HepG2 (cell line): ENCODE results near the gene HTR1E. TPM values are rescaled to one million over a fixed set of nuclear protein-coding genes. Genes with fewer than 3 reads are reported as not detected.

Experiments used
- ATAC-seq: fragments of 200-7000 bp; cut with Tn5 transposase; 3 replicates; pipeline ENCODE4 v1.9.1; 2020; ENCODE audit warnings: mild to moderate bottlenecking, moderate library complexity
- BruUV-seq: library from RNA; stranded (reverse); fragments of 400-500 nt; replicated peaks from 2 replicates; lab custom pipeline; 2021; lab: Mats Ljungman, UMichigan
- CTCF ChIA-PET: fragments of 300-600 bp; formaldehyde crosslinking; extraction: SDS; loops from one replicate; lab custom pipeline; 2021; ENCODE audit warnings: low total read pairs, inconsistent platforms, low intra/inter-chr PET ratio; lab: Yijun Ruan, JAX
- POLR2A ChIA-PET: fragments of 350-600 bp; sonication (Branson Sonifier 250); formaldehyde crosslinking; loops from one replicate; lab custom pipeline; 2020; ENCODE audit warnings: antibody characterized with exemption, inconsistent platforms; lab: Yijun Ruan, JAX
- DNase-seq: peaks from one replicate; pipeline ENCODE4 v3.0.0-alpha.2; 2015; ENCODE audit warnings: low spot score
- FAIRE-seq: peaks from 3 replicates; lab custom pipeline; 2011; peaks lifted over from hg19 to GRCh38; lab: Jason Lieb, UNC
- H2AFZ ChIP-seq: one replicate; pipeline ENCODE4 v1.6.1; 2011; ENCODE audit warnings: low read length, inconsistent platforms
- H3K27ac ChIP-seq: fragments of 300-600 bp; 3 replicates; pipeline ENCODE4 v1.8.0; 2011; ENCODE audit warnings: mixed run types, mild to moderate bottlenecking, mixed read lengths, low read length, inconsistent platforms; ENCODE audit not compliant: insufficient read depth; ENCODE audit errors: extremely low read length
- H3K27me3 ChIP-seq, 2 experiments: fragments of 200-600 bp in 1 of 2; 2 replicates in 1 of 2; 3 replicates in 1 of 2; pipeline versions ENCODE4 v1.6.0 to v1.8.0; 2011; ENCODE audit warnings: low read length in 2 of 2, mild to moderate bottlenecking in 2 of 2, moderate library complexity in 2 of 2, inconsistent platforms in 1 of 2; ENCODE audit not compliant: insufficient read depth in 2 of 2, control insufficient read depth in 1 of 2
- H3K36me3 ChIP-seq, 2 experiments: fragments of 200-600 bp in 1 of 2; replicated peaks in 1 of 2; 2 replicates in 1 of 2; 3 replicates in 1 of 2; pipeline versions ENCODE4 v1.5.1 to v1.8.0; 2011; ENCODE audit warnings: low read length in 2 of 2, inconsistent platforms in 1 of 2; ENCODE audit not compliant: insufficient read depth in 2 of 2, control insufficient read depth in 1 of 2
- H3K4me1 ChIP-seq: 2 replicates; pipeline ENCODE4 v1.5.1; 2012; ENCODE audit warnings: low read length, inconsistent platforms; ENCODE audit not compliant: insufficient read depth
- H3K4me2 ChIP-seq: 2 replicates; pipeline ENCODE4 v1.6.0; 2011; ENCODE audit warnings: low read depth, low read length, inconsistent platforms
- H3K4me3 ChIP-seq, 3 experiments: fragments of 200-600 bp in 1 of 3; sonication (generic), shearing (Covaris generic) in 1 of 3; replicated peaks in 1 of 3; 2 replicates each; pipeline ENCODE4 v1.5.1; 2011 to 2016; ENCODE audit warnings: low read length in 3 of 3, inconsistent platforms in 2 of 3, low read depth in 2 of 3, mild to moderate bottlenecking in 2 of 3, control low read depth in 1 of 3, mixed read lengths in 1 of 3; ENCODE audit not compliant: insufficient read depth in 1 of 3
- H3K79me2 ChIP-seq: one replicate; pipeline ENCODE4 v1.6.1; 2011; ENCODE audit warnings: low read length, inconsistent platforms; ENCODE audit not compliant: insufficient read depth
- H3K9ac ChIP-seq: 2 replicates; pipeline ENCODE4 v1.6.0; 2011; ENCODE audit warnings: mild to moderate bottlenecking, low read depth, low read length, inconsistent platforms; ENCODE audit not compliant: insufficient read depth
- H3K9me3 ChIP-seq: 2 replicates; pipeline ENCODE4 v1.5.1; 2012; ENCODE audit warnings: mild to moderate bottlenecking, low read length
- H4K20me1 ChIP-seq: 2 replicates; pipeline ENCODE4 v1.6.0; 2011; ENCODE audit warnings: inconsistent platforms, mild to moderate bottlenecking, low read length, moderate library complexity; ENCODE audit not compliant: insufficient read depth
- EP300 ChIP-seq, 3 experiments: sonication (generic) in 1 of 3; formaldehyde crosslinking in 1 of 3; IDR thresholded peaks; 2 replicates each; pipeline versions ENCODE4 v1.5.1 to v1.6.1; 2011 to 2020; ENCODE audit warnings: low read depth in 2 of 3, low read length in 2 of 3, borderline replicate concordance in 1 of 3, improper control_type of control experiment in 1 of 3, mild to moderate bottlenecking in 1 of 3, missing genetic modification reagents in 1 of 3, moderate library complexity in 1 of 3
- GRHL1 ChIP-seq: sonication (generic); formaldehyde crosslinking; conservative IDR thresholded peaks from 2 replicates; pipeline ENCODE4 v1.8.0; 2022; ENCODE audit warnings: missing genetic modification reagents
- KDM4B ChIP-seq: sonication (generic); formaldehyde crosslinking; IDR thresholded peaks from 2 replicates; pipeline ENCODE4 v1.4.0; 2020; ENCODE audit warnings: missing genetic modification reagents
- KMT2A ChIP-seq: sonication (generic); formaldehyde crosslinking; IDR thresholded peaks from 2 replicates; pipeline ENCODE4 v1.4.0; 2020; ENCODE audit warnings: missing genetic modification reagents
- MAFF ChIP-seq: IDR thresholded peaks from 2 replicates; pipeline ENCODE4 v1.6.1; 2011; ENCODE audit warnings: low read depth, low read length, improper control_type of control experiment
- NFKBIZ ChIP-seq: IDR thresholded peaks from 2 replicates; pipeline ENCODE4 v1.6.1; 2018; ENCODE audit warnings: missing genetic modification reagents, missing compliant biosample characterization
- PAWR ChIP-seq: sonication (generic); formaldehyde crosslinking; IDR thresholded peaks from 2 replicates; pipeline ENCODE4 v1.4.0; 2020; ENCODE audit warnings: missing genetic modification reagents, mild to moderate bottlenecking, borderline replicate concordance
- PITX1 ChIP-seq: sonication (generic); formaldehyde crosslinking; IDR thresholded peaks from 2 replicates; pipeline ENCODE4 v1.5.1; 2020; ENCODE audit warnings: mild to moderate bottlenecking, missing genetic modification reagents
- SNAI1 ChIP-seq: sonication (generic); formaldehyde crosslinking; IDR thresholded peaks from 2 replicates; pipeline ENCODE4 v1.5.0; 2020; ENCODE audit warnings: mild to moderate bottlenecking, missing genetic modification reagents, borderline replicate concordance
- STAG1 ChIP-seq: sonication (generic); formaldehyde crosslinking; IDR thresholded peaks from 2 replicates; pipeline ENCODE4 v1.4.0; 2020; ENCODE audit warnings: missing genetic modification reagents
- TRAFD1 ChIP-seq: sonication (generic); formaldehyde crosslinking; IDR thresholded peaks from 2 replicates; pipeline ENCODE4 v1.5.1; 2020; ENCODE audit warnings: missing genetic modification reagents, mild to moderate bottlenecking, borderline replicate concordance
- XBP1 ChIP-seq: sonication (generic); formaldehyde crosslinking; IDR thresholded peaks from 2 replicates; pipeline ENCODE4 v1.5.0; 2020; ENCODE audit warnings: missing genetic modification reagents
- ZBTB39 ChIP-seq: sonication (generic); formaldehyde crosslinking; IDR thresholded peaks from 2 replicates; pipeline ENCODE4 v1.5.0; 2020; ENCODE audit warnings: missing genetic modification reagents
- ZMAT3 ChIP-seq: sonication (generic); formaldehyde crosslinking; conservative IDR thresholded peaks from 2 replicates; pipeline ENCODE4 v1.7.0; 2021; ENCODE audit warnings: missing genetic modification reagents
- ZNF776 ChIP-seq: sonication (generic); formaldehyde crosslinking; IDR thresholded peaks from 2 replicates; pipeline ENCODE4 v1.4.0; 2020; ENCODE audit warnings: mild to moderate bottlenecking, missing genetic modification reagents
- WGBS: methylation state at CpG from one replicate; pipeline ENCODE4 v1.1.6; 2017; ENCODE audit warnings: low lambda C conversion rate; 5-methylcytosine and 5-hydroxymethylcytosine counted together
- in situ Hi-C: cut with HindIII; loops from 2 replicates; pipeline ENCODE4 v1.10.0; 2017; ENCODE audit warnings: low pct_unique_long_range_greater_than_20kb; ENCODE audit not compliant: extremely low pct_ligation_motif_present
- intact Hi-C: fragments of 100-400 bp; cut with micrococcal nuclease; formaldehyde crosslinking; loops from one replicate; pipeline ENCODE4 v1.10.0; 2022; ENCODE audit not compliant: unreplicated experiment
- polyA plus RNA-seq, 8 experiments: library from polyadenylated mRNA; depleted of rRNA in 3 of 8; stranded (reverse) in 7 of 8; unstranded in 1 of 8; fragments of >200 nt; fragmentation: Illumina TruSeq in 4 of 8; extraction: Trizol in 4 of 8; gene quantifications; 2 replicates each; pipeline versions ENCODE4 v1.2.1 to v1.2.3, GENCODE V29; 2011 to 2016; ENCODE audit warnings: low read depth in 4 of 8, missing spikeins in 1 of 8, mixed read lengths in 1 of 8; ENCODE audit not compliant: insufficient read depth in 1 of 8
- total RNA-seq, 5 experiments: library from RNA; depleted of rRNA; stranded (reverse); fragments of >200 nt; fragmentation: Illumina TruSeq; extraction: Trizol; gene quantifications; 2 replicates each; pipeline ENCODE4 v1.2.3, GENCODE V29; 2016; ENCODE audit warnings: low read depth in 1 of 5
- TF ChIP-seq, protein P1 (sequence below): sonication (generic); formaldehyde crosslinking; IDR thresholded peaks from 2 replicates; pipeline ENCODE4 v1.5.1; 2020; ENCODE audit warnings: missing genetic modification reagents, mild to moderate bottlenecking, borderline replicate concordance

The HTR1E gene
- total and polyA plus RNA-seq, 2 of the 13 experiments (the other 11 are each of a cell fraction or from before 2014, with no cell fraction given) = not detected

DNA sequence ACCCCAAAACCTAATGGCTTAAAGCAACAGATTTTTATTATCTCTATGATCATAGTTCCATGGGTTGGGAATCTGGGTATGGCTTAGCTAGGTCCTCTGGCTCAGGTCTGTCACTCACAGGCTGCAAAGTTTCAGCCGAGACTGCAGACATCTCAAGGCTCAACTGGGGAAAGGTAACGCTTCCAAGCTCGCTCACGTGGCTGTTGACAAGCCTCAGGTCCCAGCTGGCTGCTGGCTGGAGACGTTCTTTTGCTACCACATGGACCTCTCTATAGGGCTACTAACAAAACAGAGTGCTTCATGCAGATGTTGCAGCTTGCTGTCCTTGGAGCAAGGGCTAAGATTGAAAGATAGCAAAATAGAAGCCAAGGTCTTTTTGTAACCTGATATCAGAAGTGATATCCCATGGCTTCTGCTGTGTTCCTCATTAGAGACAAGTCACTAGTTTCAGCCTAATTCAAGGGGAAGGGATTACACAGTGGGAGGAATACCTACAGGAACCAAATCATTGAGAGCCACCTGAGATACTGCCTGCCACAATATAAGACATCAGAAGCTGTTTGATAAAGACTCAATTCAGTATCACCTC lies 6.6 kb downstream of the HTR1E start:
- CTCF ChIA-PET = no interaction called here
- no peaks in the 10 kb centered on the region for H3K79me2 ChIP-seq
- H3K4me3 ChIP-seq = no peak overlapping the region
- no peak overlapping the region for H2AFZ ChIP-seq
- H3K27me3 ChIP-seq = no peaks in the 10 kb centered on the region
- no peaks in the 10 kb centered on the region for H3K9me3 ChIP-seq
- POLR2A ChIA-PET = no interaction called here
- no peaks in the 10 kb centered on the region for H3K4me1 ChIP-seq
- ATAC-seq = no peak
- WGBS = 0% methylated on average over 2 of the region's 5 CpGs
- H4K20me1 ChIP-seq = no peaks in the 10 kb centered on the region
- TF ChIP-seq XBP1 (CRISPR knock-in tag) (no peak), GRHL1 (CRISPR knock-in tag) (no peak), ZMAT3 (CRISPR knock-in tag) (no peak), MAFF (no peak), STAG1 (CRISPR knock-in tag) (no peak), PAWR (CRISPR knock-in tag) (no peak), KDM4B (CRISPR knock-in tag) (no peak), ZBTB39 (no peak), TRAFD1 (CRISPR knock-in tag) (no peak), EP300 (IDR thresholded peaks at IDR 0.05; ENCODE audit: low read depth in 2 of 2, low read length in 2 of 2) (no peak), EP300 (CRISPR knock-in tag; IDR thresholded peaks at IDR 0.05; ENCODE audit: borderline replicate concordance) (no peak), ZNF776 (CRISPR knock-in tag) (no peak), PITX1 (no peak), KMT2A (CRISPR knock-in tag) (no peak), NFKBIZ (CRISPR knock-in tag) (no peak), SNAI1 (CRISPR knock-in tag) (no peak)
- TF ChIP-seq, protein P1, sequence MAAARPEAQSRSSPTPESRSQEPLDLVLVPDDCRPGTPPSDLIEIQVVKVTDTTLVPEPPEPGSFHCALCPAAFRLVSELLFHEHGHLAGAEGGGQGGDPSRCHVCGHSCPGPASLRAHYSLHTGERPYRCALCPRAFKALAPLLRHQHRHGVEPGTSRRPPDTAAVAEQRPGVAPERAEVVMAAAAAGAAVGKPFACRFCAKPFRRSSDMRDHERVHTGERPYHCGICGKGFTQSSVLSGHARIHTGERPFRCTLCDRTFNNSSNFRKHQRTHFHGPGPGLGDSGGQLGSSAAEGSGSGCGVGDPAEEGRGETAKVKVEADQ (CRISPR knock-in tag) = no peak
- TF ChIP-seq, all 625 proteins: peak for 0
- BruUV-seq = no TSS peak
- in situ Hi-C loops = no loop called here
- Histone ChIP-seq H3K4me2 (no peak overlapping the region), H3K9ac (no peak overlapping the region), H3K36me3 (no peaks in the 10 kb centered on the region), H3K27ac (no peak overlapping the region)
- intact Hi-C loops = no loop called here
- no peak for DNase-seq
- FAIRE-seq = no peak
